ENCODE measurements around the gene ETNK2. TPM values are rescaled to one million over a fixed set of nuclear protein-coding genes. Genes with fewer than 3 reads are reported as not detected.
A peak's percentile ranks its signal among the peaks of the same experiment; 100 is the strongest.

ETNK2 gene
- total and polyA plus RNA-seq, 4 donors = 18.2 to 65.4 (median 41.4) TPM

GRCh38 chr1:204121840-204122555 is 29.8 kb downstream of the ETNK2 start:
- 89% methylated on average over 15 of the region's 17 CpGs for WGBS (ENCODE audit: insufficient coverage)
- peaks cover 84% of the 10 kb centered on the region for H3K36me3 ChIP-seq (ENCODE audit: control insufficient read depth, insufficient read depth, low read length)

GRCh38 chr1:204116539-204116938 is 35.3 kb downstream of the ETNK2 start:
- DNase-seq (ENCODE audit: low read depth in 4 of 6, low spot score in 6 of 6) = no peak
- peaks cover 56% of the 10 kb centered on the region for H3K36me3 ChIP-seq (ENCODE audit: control insufficient read depth, insufficient read depth, low read length)
- no peaks in the 10 kb centered on the region for H3K9me3 ChIP-seq (ENCODE audit: control insufficient read depth, insufficient read depth, low read length)
- no peaks in the 10 kb centered on the region for H3K27me3 ChIP-seq (ENCODE audit: control insufficient read depth, insufficient read depth, low read length)
- no peak overlapping the region for H3K27ac ChIP-seq (ENCODE audit: low read depth, low read length)
- no peak overlapping the region for H3K4me3 ChIP-seq (ENCODE audit: low read depth, low read length)
- H3K4me1 ChIP-seq (ENCODE audit: control insufficient read depth, insufficient read depth, low read length) = no peaks in the 10 kb centered on the region
- WGBS (ENCODE audit: insufficient coverage) = 88% methylated on average over 4 of the region's 4 CpGs

More at GRCh38 chr1:204121840-204122555, 29.8 kb downstream of the ETNK2 start:
- H3K9me3 ChIP-seq (ENCODE audit: control insufficient read depth, insufficient read depth, low read length) = no peaks in the 10 kb centered on the region
- DNase-seq (ENCODE audit: low read depth in 4 of 6, low spot score in 6 of 6) = no peak
- H3K4me3 ChIP-seq (ENCODE audit: low read depth, low read length) = no peak overlapping the region
- H3K4me1 ChIP-seq (ENCODE audit: control insufficient read depth, insufficient read depth, low read length) = peaks cover 15% of the 10 kb centered on the region
- H3K27me3 ChIP-seq (ENCODE audit: control insufficient read depth, insufficient read depth, low read length) = no peaks in the 10 kb centered on the region
- H3K27ac ChIP-seq (ENCODE audit: low read depth, low read length) = no peak overlapping the region

- H3K4me1 ChIP-seq (ENCODE audit: control insufficient read depth, insufficient read depth, low read length) = no peaks in the 10 kb centered on the region
- no peaks in the 10 kb centered on the region for H3K27me3 ChIP-seq (ENCODE audit: control insufficient read depth, insufficient read depth, low read length)
- 100% methylated on average over 2 of the region's 4 CpGs for WGBS (ENCODE audit: insufficient coverage)
- H3K36me3 ChIP-seq (ENCODE audit: control insufficient read depth, insufficient read depth, low read length) = peaks cover 50% of the 10 kb centered on the region
- no peak overlapping the region for H3K4me3 ChIP-seq (ENCODE audit: low read depth, low read length)
- no peak for DNase-seq (ENCODE audit: low read depth in 4 of 6, low spot score in 6 of 6)
- no peaks in the 10 kb centered on the region for H3K9me3 ChIP-seq (ENCODE audit: control insufficient read depth, insufficient read depth, low read length)
- H3K27ac ChIP-seq (ENCODE audit: low read depth, low read length) = no peak overlapping the region
Observed at GRCh38 chr1:204115116-204115515, 36.7 kb downstream of the ETNK2 start.

- H3K27ac ChIP-seq (ENCODE audit: low read depth, low read length) = no peak overlapping the region
Observed at GRCh38 chr1:204114606-204115005, 37.2 kb downstream of the ETNK2 start.

GRCh38 chr1:204113896-204114295 is 37.9 kb downstream of the ETNK2 start:
- no peak overlapping the region for H3K4me3 ChIP-seq (ENCODE audit: low read depth, low read length)
- H3K9me3 ChIP-seq (ENCODE audit: control insufficient read depth, insufficient read depth, low read length) = no peaks in the 10 kb centered on the region
- peaks cover 3% of the 10 kb centered on the region for H3K4me1 ChIP-seq (ENCODE audit: control insufficient read depth, insufficient read depth, low read length)
- H3K36me3 ChIP-seq (ENCODE audit: control insufficient read depth, insufficient read depth, low read length) = peaks cover 42% of the 10 kb centered on the region
- no peaks in the 10 kb centered on the region for H3K27me3 ChIP-seq (ENCODE audit: control insufficient read depth, insufficient read depth, low read length)
- no peak for DNase-seq (ENCODE audit: low read depth in 4 of 6, low spot score in 6 of 6)
- no peak overlapping the region for H3K27ac ChIP-seq (ENCODE audit: low read depth, low read length)
- 100% methylated on average over 1 of the region's 1 CpG for WGBS (ENCODE audit: insufficient coverage)

More at GRCh38 chr1:204114606-204115005, 37.2 kb downstream of the ETNK2 start:
- peaks cover 45% of the 10 kb centered on the region for H3K36me3 ChIP-seq (ENCODE audit: control insufficient read depth, insufficient read depth, low read length)
- no peaks in the 10 kb centered on the region for H3K4me1 ChIP-seq (ENCODE audit: control insufficient read depth, insufficient read depth, low read length)
- whole genome bisulfite sequencing (ENCODE audit: insufficient coverage) = 83% methylated on average over 2 of the region's 4 CpGs
- H3K27me3 ChIP-seq (ENCODE audit: control insufficient read depth, insufficient read depth, low read length) = no peaks in the 10 kb centered on the region
- no peaks in the 10 kb centered on the region for H3K9me3 ChIP-seq (ENCODE audit: control insufficient read depth, insufficient read depth, low read length)
- no peak overlapping the region for H3K4me3 ChIP-seq (ENCODE audit: low read depth, low read length)
- no peak for DNase-seq (ENCODE audit: low read depth in 4 of 6, low spot score in 6 of 6)

GRCh38 chr1:204112876-204113730 is 38.7 kb downstream of the ETNK2 start:
- Histone ChIP-seq H3K4me3 (ENCODE audit: low read depth, low read length) (no peak overlapping the region), H3K27ac (ENCODE audit: low read depth, low read length) (no peak overlapping the region), H3K36me3 (ENCODE audit: control insufficient read depth, insufficient read depth, low read length) (peaks cover 35% of the 10 kb centered on the region), H3K27me3 (ENCODE audit: control insufficient read depth, insufficient read depth, low read length) (no peaks in the 10 kb centered on the region), H3K9me3 (ENCODE audit: control insufficient read depth, insufficient read depth, low read length) (no peaks in the 10 kb centered on the region), H3K4me1 (ENCODE audit: control insufficient read depth, insufficient read depth, low read length) (peaks cover 11% of the 10 kb centered on the region)
- DNase-seq (ENCODE audit: low read depth in 4 of 6, low spot score in 6 of 6) = no peak
- WGBS (ENCODE audit: insufficient coverage) = 89% methylated on average over 9 of the region's 11 CpGs

- Histone ChIP-seq H3K4me1 (ENCODE audit: control insufficient read depth, insufficient read depth, low read length) (peaks cover 21% of the 10 kb centered on the region), H3K9me3 (ENCODE audit: control insufficient read depth, insufficient read depth, low read length) (no peaks in the 10 kb centered on the region), H3K27me3 (ENCODE audit: control insufficient read depth, insufficient read depth, low read length) (no peaks in the 10 kb centered on the region), H3K4me3 (ENCODE audit: low read depth, low read length) (no peak overlapping the region), H3K27ac (ENCODE audit: low read depth, low read length) (no peak overlapping the region), H3K36me3 (ENCODE audit: control insufficient read depth, insufficient read depth, low read length) (peaks cover 17% of the 10 kb centered on the region)
- WGBS (ENCODE audit: insufficient coverage) = 88% methylated on average over 5 of the region's 5 CpGs
- DNase-seq (ENCODE audit: low read depth in 4 of 6, low spot score in 6 of 6) = no peak
Observed at GRCh38 chr1:204110894-204111633, 40.8 kb downstream of the ETNK2 start.

- DNase-seq (ENCODE audit: low read depth in 4 of 6, low spot score in 6 of 6) = peak in 2 of 6 donors; percentile 63 to 91
- no peaks in the 10 kb centered on the region for H3K9me3 ChIP-seq (ENCODE audit: control insufficient read depth, insufficient read depth, low read length)
- WGBS (ENCODE audit: insufficient coverage) = 10% methylated on average over 17 of the region's 21 CpGs
- no peak overlapping the region for H3K4me3 ChIP-seq (ENCODE audit: low read depth, low read length)
- H3K36me3 ChIP-seq (ENCODE audit: control insufficient read depth, insufficient read depth, low read length) = peaks cover 9% of the 10 kb centered on the region
- H3K27ac ChIP-seq (ENCODE audit: low read depth, low read length) = peak overlapping the region; percentile 30
- no peaks in the 10 kb centered on the region for H3K27me3 ChIP-seq (ENCODE audit: control insufficient read depth, insufficient read depth, low read length)
- peaks cover 33% of the 10 kb centered on the region for H3K4me1 ChIP-seq (ENCODE audit: control insufficient read depth, insufficient read depth, low read length)
Observed at GRCh38 chr1:204108312-204109141, 43.3 kb downstream of the ETNK2 start.

- Histone ChIP-seq H3K9me3 (ENCODE audit: control insufficient read depth, insufficient read depth, low read length) (no peaks in the 10 kb centered on the region), H3K27me3 (ENCODE audit: control insufficient read depth, insufficient read depth, low read length) (no peaks in the 10 kb centered on the region), H3K4me3 (ENCODE audit: low read depth, low read length) (no peak overlapping the region), H3K4me1 (ENCODE audit: control insufficient read depth, insufficient read depth, low read length) (peaks cover 39% of the 10 kb centered on the region), H3K36me3 (ENCODE audit: control insufficient read depth, insufficient read depth, low read length) (peaks cover 7% of the 10 kb centered on the region), H3K27ac (ENCODE audit: low read depth, low read length) (no peak overlapping the region)
- WGBS (ENCODE audit: insufficient coverage) = 80% methylated on average over 1 of the region's 2 CpGs
- no peak for DNase-seq (ENCODE audit: low read depth in 4 of 6, low spot score in 6 of 6)
Observed at GRCh38 chr1:204107892-204108291, 44.0 kb downstream of the ETNK2 start.
